ENCODE measurements around the gene TDRKH.
"Not testable (repeated sequence)": the region's sequence is repeated elsewhere in the genome, so short reads cannot be mapped to it uniquely, and the experiment has no call there.

TDRKH gene

GRCh38 chr1:151801846-151802245 is 11.5 kb upstream of the TDRKH start:
- no peak for DNase-seq

- DNase-seq: no peak
Measured at GRCh38 chr1:151801310-151801820, 11.1 kb upstream of the TDRKH start.

GRCh38 chr1:151800830-151801229 is 10.5 kb upstream of the TDRKH start:
- DNase-seq: no peak

GRCh38 chr1:151799179-151800022 is 9.1 kb upstream of the TDRKH start:
- DNase-seq: no peak

GRCh38 chr1:151798571-151798970 is 8.3 kb upstream of the TDRKH start:
- no peak for DNase-seq

GRCh38 chr1:151790940-151791651 is 796 bp upstream of the TDRKH start:
- no peak for DNase-seq

- no peak for DNase-seq
Measured at GRCh38 chr1:151787689-151788088, 2.6 kb downstream of the TDRKH start.

- no peak for DNase-seq
Measured at GRCh38 chr1:151783796-151784195, 6.5 kb downstream of the TDRKH start.

- no peak for DNase-seq
Measured at GRCh38 chr1:151782741-151783140, 7.6 kb downstream of the TDRKH start.

GRCh38 chr1:151782026-151782425 is 8.3 kb downstream of the TDRKH start:
- DNase-seq: not testable (repeated sequence)

GRCh38 chr1:151780736-151781135 is 9.6 kb downstream of the TDRKH start:
- DNase-seq: not testable (repeated sequence)

GRCh38 chr1:151779852-151780251 is 10.4 kb downstream of the TDRKH start:
- no peak for DNase-seq

- no peak for DNase-seq
Measured at GRCh38 chr1:151777317-151777716, 13.0 kb downstream of the TDRKH start.

GRCh38 chr1:151776665-151777062 is 13.6 kb downstream of the TDRKH start:
- DNase-seq: no peak

- DNase-seq: no peak
Measured at GRCh38 chr1:151775894-151776664, 14.2 kb downstream of the TDRKH start.

- no peak for DNase-seq
Measured at GRCh38 chr1:151774256-151774922, 15.9 kb downstream of the TDRKH start.

- DNase-seq: no peak
Measured at GRCh38 chr1:151773702-151774101, 16.6 kb downstream of the TDRKH start.

- not testable (repeated sequence) for DNase-seq
Measured at GRCh38 chr1:151769270-151769669, 21.0 kb downstream of the TDRKH start.

GRCh38 chr1:151768351-151769066 is 21.8 kb downstream of the TDRKH start:
- DNase-seq: not testable (repeated sequence)

- DNase-seq: no peak
Measured at GRCh38 chr1:151763990-151764389, 26.3 kb downstream of the TDRKH start.

Measured in effector CD4-positive, alpha-beta T cell (primary cell).